NCI-H510A treated with DMSO at 0.1 percent for 48 hours (cell line): Measurements from ENCODE around the gene WIZ.

Experiments used
- DNase-seq: peaks from one replicate; lab custom pipeline; 2025; lab: John Stamatoyannopoulos, UW

WIZ gene

DNA sequence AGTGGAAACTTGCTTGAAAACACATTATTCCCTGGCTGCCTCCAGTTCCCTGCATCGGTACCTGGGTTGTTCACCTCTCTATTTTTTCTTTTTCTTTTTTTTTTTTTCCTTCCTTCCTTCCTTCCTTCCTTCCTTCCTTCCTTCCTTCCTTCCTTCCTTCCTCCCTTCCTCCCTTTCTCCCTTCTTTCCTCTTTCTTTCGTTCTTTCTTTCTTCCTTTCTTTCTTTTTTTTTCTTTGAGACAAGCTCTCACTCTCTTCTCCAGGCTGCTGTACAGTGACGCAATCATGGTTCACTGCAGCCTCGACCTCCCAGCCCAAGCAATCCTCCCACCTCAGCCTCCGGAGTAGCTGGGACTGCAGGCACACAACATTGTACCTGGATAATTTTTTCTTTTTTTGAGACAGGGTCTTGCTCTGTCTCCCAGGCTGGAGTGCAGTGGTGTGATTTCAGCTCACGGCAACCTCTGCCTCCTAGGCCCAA lies 18.0 kb upstream of the WIZ start:
- no peak for DNase-seq

DNA sequence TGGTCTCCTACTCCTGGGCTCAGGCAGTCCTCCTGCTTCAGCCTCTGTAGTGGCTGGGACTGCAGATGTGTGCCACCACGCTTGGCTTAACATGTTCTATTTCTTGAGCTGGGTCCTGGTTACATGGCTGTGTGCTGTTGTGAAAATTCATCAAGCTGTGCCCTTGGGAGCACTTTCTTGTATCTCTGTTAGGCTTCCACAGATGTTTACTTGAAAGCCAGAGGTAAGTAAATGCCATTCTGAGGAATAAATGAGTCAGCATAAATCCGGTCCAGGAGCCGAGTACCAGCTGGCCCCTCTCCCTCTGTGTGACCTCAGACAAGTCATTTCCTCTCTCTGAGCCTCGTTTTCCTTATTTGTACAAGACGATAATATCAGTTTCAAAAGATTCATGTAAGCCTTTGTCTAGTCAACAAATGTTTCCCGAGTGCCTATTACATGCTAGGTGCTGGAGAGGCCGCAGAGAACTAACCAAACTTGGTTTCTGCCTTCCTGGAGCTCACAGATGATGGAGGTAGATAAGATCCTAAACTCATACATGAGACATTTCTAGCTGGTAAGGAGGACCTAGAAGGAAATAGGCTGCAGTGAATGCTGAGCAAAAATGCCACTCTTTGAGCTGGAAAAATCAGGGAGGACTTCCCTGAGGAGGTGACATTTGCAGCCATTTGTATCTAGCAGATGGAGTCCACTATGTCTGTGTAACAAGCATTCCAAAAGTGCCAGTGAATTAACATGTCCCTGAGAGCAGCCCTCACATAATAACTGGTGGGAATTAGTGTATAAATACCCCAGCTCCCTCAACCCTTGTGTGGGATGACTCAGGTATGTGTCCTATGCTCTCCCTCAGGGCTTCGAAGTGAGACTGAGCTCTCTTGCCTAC lies 17.3 kb upstream of the WIZ start:
- DNase-seq = no peak

DNA sequence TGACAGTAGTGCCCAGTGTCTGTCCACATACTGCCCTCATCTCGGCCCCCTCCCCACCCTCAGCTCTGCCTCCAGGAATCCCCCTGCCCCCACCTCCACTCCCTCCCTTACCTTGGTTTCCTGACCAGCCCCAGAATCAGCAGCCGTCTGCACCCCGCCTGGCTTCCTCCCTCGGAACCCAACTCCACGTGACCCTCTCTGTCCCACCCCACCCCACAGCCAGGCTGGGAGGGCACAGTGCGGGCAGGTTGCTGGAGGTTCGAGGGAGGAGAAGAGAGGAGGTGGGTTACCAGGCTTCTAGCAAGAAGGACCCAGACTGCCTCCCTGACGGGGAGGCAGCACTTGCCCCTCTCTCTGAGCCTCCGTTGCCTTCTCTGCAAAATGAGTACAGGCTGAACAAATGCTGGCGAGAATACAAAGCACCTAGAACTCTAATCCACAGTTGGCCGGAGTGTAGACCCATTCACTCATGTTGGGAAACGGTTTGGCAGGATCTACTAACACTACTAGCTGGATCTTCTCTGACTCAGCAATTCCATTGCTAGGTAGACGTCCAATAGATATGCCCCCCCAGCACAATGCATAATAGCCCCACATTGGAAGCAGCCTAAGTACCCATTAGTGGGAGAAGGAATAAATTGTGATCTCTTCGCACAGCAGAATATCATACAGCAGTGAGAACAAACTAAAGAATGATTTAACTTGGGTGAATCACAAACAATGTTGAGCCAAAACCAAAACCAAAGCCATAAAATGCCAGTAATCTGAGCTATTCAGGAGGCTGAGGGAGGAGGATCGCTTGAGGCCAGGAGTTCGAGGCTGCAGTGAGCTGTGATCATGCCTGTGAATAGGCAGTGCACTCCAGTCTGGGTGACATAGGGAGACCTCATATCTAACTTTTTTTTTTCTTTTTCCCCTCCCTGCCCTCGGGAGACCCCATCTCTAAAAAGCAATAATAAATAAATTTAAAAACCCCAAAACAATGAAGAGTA lies 14.9 kb upstream of the WIZ start, which contains the start of gene RASAL3:
Gene RASAL3 (minus strand): TSS at position 151 of the 992 bp plus-strand sequence. CDS start 186 bp downstream, outside the sequence.
- DNase-seq = no peak

DNA sequence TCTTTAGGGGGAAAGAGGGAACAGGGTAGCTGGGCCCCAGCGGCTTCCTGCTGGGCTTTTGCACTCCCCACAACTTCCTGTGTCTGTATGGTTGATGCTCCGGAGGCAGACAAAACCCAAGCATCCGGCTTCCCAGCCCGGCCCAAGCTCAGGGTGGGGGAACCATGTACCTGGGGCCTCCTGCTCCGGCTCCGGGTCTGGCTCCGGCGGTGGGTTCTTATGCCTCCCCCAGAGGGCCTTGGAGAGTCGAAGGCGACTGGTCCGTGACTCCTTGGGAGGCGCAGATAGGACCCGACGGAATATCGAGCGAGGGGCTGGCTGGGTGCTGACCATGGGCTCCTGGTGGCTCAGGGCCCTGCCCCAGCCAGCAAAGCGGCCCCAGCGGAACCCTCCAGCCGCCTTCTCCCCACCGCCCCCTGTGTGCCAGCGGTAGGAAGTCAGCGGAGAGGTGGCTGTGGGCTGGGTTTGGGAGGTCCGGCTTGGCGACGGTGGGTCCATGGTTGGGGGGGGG lies 14.2 kb upstream of the WIZ start:
- DNase-seq = no peak

DNA sequence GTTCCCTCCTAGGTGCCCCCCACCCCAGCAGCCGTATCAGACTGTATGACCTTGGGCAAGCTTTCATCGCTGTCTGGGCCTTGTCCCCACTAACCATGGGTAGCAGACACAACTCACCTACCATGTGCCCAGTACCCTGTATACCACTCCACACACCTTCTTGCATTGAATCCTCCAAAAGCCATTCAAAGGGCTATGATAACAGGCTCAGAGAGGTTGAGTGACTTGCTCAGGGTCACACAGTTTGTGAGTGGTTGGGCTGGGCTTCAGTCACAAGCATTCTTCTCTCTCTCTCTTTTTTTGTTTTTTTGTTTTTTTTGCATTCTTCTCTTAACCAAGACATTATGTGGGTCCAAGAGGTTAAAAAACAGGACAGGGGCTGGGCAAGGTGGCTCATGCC lies 11.9 kb upstream of the WIZ start:
- DNase-seq = no peak

DNA sequence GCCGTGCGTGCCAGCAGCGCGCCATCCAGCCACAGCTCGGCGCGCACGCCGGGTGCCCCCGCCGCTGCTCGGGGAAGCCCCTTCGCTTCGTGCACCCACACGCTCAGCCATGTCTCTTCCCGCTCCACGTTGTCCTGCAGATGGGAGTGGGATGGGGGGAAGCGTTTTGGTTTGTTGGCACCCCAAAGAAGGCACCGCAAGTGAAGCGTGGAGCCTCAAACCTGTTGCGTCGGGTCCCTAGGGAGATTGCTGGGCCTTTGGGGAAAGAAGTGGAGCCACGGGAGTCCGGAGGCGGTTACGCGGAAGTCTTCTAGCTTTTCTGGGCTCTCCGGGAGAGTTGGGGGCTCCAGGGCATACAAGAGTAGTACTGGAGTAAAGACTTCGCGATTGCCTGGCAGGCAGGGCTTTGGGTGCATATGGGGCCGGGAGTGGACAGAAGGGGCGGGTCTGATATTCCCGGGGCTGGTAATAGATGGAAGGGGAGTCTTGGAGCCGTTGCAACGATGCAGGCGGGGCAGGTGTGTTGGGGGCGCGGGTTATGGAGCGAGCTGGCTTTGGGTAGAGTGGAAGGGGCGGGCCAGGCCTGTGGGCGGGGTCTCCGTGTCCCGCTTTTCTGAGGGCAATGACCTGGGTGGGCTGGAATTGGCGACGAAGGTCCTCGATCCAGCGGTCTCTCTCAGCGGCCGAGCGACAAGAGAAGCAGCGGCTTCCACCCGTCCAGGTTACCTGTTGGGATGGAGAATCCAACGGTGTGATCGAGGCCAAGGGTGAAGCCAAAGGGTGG lies 8.1 kb upstream of the WIZ start:
- DNase-seq = no peak

DNA sequence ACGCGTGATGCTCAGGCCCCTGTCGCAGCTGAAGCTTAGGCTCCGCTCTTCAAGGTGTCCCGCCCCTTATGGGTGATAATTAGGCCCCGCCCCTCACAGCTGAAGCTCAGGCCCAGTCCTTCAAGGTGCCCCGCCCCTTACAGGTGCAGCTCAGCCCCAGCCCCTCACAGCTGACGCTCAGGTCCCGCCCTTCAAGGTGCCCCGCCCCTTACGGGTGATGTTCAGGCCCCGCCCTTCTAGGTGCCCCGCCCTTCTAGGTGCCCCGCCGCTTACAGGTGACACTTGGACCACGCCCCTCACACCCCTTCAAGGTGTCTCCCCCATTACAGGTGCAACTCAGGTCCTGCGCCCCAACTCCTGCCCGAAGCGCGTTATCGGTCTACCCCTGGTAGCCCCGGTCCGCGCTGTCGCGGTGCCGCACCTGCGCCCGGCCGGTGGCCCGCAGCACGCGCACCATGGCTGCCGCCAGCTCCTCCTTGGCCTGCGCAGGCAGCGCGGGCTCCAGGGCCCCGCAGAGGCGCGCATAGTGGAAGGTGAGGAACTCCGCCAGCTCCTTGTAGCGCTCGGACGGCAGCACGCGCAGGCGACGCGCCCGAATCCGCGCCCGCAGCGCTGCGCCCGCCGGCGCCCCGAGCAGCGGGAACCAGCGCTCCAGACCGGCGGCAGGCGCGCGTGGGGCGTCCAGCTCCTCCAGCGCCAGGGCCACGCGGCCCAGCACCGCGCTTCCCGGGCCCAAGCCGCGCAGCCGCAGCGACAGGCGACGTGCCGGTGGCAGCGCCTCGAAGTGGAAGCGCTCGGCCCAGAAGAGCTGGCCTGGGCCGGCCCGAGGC lies 7.3 kb upstream of the WIZ start:
- no peak for DNase-seq

DNA sequence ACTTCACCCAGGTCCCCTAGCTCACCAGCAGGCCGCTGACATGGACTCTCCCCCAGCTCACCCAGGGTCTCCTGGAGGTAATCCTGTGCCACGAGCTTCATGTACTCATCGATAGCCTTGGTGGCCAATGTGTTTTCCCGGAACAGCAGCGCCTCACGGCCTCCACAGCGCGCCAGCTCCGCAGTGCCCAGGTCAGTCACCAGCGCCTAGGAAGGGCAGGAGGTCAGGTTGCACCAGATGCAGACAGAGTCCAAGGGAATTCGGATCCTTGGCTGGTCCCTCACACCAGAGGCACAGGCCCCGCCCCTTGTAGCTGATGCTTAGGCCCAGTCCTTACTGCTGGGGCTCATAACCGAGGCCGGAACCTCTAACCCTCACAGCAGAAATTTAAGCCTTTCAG lies 6.7 kb upstream of the WIZ start:
- no peak for DNase-seq

DNA sequence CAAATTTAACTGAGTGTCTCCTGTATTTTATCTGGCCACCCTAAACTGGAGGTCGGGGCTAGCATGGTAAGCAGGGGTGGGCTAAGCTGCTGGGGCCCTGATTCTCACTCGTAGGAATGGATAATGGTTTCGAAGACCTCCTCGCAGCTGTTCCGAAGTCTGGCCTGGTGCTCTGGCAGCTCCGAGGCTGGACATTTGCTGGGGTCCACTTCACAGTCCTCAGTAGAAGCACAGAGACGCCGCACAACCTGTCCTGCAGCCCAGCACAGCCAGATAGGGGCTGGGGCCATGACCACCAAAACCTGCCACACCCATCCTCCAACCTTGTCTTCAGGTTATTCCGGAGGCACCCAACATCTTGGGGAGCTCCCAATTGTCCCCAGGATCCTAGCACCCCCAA lies 6.2 kb upstream of the WIZ start:
- no peak for DNase-seq

DNA sequence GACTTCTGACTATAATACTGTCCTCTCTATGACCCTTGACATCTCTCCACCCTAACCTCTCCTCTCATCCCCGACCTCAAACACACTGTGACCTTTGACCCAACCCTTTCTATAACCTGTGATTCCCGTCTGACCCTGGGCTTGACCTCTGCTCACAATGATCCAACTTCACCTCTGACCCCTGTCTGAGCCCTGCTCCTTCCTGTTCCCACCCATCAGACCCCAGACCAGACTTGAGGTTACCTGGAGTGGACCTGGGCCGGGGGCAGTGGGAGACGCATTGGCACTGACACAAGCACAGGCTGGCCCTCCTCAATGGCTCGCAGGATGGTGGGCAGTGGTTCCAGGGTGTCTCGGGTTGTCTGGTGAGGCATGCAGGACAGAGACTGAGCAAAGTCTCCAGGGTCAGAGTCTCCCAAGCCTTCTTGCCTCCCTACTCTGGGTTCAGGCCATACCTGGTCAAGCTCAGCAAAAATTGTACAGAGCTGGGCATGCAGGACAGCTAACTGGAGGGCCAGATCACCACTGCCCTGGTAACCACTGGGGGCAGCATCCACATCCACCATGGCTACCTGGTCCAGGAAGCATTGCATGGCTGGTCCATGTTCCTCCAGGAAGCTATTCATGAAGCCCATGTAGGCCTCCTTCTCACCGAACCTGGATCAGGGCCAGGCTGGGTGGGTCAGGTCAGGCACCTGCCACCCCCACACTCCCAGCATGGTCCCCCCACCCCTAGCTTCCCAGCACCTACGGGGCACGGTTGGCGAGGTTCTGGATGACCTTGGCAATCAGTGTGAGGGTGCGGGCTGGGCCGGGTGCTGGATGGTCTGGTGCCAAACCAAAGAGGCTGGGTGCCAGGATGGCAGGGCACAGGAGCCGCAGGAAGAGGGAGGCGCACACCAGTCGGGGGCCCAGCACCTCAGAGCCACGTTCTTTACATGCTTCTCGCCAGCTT lies 4.4 kb upstream of the WIZ start:
- DNase-seq = no peak

DNA sequence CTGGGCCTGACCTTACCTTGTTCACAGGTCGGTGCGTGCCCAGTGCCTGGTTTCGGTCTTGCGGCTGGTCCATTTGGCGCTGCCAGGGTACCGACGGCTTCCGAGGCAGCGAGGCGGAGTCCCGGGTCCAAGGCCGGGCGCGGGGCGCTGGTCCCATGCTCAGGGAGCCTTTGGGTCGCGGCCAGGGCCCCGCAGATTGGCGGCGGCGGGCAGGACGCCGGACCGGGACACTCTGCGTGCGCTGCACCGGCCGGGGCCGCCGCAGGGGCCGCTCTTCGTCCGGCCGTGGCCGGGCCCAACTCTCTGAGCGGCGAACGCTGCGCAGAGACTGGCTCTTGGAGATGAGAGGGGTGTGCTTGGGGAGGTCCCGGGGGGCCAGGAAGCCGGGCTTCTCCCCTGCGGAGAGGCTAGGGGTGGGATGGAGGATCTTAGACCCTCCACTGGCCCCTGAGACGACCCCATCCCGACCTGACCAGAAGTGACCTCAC lies 3.4 kb upstream of the WIZ start:
- no peak for DNase-seq

DNA sequence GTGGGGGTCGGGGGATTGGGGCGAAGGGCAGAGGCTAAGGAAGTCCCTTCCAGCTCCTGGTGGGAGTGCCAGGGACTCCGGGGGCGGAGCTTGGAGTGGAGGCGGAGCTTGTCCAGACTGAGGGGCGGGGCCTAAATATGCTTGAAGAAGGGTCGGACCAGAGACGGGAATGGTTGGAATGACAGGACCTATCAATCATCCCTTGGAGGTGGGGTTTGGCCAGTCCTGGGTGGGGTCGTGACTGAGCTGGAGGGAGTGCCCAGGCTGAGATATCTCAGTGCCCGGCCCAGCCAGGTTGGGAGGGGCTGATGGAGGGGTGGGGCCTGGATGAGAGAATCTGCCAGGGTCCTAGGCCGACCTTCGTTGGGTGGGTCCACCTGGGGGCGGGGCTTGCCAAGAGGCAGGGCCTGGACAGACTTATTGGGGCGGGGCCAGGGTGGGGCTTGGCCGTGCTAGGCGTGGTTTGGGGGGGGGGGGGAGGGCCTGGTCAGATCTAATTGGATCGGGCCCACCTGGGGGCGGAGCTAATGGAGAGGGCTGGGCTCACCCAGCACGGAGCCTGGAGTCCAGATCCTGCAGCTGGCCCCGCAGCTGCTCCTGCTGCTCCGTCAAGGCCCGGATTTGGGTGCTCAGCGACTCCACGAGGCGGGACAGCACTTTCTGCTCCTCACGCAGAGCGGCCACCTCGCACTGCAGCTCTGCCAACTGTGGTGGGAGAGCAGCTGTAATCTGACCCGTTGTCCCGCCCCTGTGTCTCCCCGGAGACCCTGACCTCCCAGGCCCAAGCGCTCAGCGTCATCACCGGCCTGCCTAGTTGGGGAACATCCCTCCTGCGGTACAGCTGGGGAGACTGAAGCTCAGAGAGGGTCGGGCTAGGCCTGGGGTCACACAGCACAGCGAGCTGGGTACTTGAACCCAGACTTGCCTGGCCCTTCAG lies 2.6 kb upstream of the WIZ start:
- no peak for DNase-seq

DNA sequence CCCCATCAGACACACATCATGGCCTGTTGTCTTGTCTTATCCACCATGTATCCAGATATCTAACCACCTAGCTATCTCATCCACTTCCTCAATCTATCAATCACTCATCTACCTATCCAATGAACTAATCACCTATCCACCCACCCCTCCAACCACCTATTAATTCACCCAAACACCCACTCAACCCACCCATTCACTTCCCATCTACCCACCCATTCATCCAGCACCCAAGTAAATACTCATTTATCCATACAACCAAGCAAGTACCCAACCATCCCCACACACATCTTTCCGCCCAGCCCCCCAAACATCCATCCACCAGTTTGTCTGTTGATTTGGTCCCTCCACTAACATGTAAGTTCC lies 753 bp upstream of the WIZ start:
- DNase-seq = no peak

DNA sequence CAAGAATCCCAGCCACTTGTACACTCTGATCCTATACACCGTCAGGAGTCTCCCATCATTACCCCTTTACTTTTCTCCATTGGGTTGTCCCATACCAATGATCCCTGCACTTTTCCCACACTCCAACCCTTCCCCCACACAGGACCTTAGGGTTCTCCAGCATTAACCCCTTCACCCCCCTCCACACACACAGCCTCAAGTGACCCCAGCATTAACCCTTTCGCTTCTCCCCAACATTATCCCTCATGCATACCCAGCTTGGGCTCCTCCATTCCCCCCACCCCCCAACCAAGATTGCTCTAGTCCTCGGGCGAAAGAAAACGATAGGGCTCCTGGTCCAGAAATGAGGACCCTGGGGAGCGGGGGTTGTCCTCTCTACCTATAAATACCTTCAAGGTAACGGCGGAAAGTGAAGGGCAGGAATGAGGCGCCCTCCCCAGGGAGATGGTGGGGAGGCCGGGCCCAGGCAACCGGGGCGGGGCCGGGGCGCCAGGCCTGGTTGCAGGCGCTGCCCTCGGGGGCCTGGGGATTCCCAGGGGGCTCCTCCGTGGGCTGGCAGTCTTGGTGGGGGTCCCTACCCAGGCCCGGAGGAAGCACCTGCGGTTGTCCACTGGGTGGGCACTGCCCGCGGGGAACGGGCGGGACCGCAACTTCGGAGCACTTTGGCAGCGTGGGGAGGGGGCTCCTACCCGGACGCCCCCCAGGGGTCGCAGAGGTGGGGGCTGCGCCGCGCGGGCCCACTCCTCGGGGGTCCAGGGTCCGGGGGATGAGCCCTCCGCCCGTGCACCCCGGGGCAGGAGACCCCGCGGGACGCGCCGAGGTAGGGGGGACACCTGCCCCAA lies 757 bp downstream of the WIZ start:
- DNase-seq = no peak

DNA sequence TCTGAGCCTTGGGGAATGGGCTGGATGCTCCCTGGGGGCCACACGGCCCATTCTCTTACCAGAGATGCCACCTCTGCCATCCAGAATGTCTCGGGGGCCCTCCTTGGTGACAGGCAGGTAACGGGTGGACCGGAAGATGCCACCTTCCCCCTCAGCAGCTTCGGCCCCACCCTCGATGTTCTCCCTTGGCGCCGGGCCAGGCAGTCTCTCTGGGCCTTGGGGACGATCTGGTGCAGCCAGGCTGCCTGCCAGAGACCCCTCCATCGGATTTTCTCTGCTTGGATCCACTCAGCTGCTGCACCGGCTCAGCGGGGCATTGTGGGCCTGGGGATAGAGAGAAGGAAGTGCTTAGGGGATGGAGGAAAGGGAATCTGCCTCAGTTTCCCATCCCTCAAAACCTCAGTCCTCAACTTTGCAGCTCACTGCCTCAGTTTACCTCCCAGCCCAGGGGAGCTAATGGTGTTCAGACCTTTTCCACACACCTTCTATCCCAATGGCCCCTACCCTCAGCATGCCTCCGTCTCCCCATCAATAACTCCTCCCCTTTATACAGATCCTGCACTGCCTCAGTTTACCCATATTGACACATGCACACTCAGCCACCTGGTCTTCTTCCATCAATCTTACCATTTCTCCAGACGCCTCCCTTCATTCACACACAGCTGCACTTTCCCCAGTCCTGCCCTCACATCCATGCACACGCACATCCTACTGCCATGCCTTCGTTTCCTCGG lies 1.5 kb downstream of the WIZ start:
- no peak for DNase-seq

DNA sequence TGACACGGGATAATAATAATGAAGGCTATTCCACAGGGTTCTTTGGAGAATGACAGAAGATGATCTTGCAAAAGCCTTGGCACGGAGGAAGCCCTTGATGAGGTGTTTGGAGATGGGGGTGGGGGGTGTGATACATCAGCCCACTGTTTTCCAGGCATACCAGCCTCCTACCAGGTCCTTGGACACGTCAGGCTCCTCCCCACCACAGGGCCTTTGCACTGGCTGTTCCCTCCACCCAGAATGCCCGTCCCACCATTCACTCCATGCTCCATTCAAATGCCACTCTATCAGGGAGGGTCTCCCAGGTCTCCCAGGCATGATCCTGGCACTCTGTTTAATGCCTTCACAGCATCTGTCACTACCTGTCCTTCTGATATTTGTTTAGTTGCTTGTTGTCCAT lies 2.7 kb downstream of the WIZ start:
- no peak for DNase-seq
